ENCODE measurements around the gene ASTL. TPM values are rescaled to one million over a fixed set of nuclear protein-coding genes. Genes with fewer than 3 reads are reported as not detected.

Gene ASTL
- total RNA-seq: 1 to 10 TPM; 2.3 to 3.0 (median 2.8) TPM

DNA sequence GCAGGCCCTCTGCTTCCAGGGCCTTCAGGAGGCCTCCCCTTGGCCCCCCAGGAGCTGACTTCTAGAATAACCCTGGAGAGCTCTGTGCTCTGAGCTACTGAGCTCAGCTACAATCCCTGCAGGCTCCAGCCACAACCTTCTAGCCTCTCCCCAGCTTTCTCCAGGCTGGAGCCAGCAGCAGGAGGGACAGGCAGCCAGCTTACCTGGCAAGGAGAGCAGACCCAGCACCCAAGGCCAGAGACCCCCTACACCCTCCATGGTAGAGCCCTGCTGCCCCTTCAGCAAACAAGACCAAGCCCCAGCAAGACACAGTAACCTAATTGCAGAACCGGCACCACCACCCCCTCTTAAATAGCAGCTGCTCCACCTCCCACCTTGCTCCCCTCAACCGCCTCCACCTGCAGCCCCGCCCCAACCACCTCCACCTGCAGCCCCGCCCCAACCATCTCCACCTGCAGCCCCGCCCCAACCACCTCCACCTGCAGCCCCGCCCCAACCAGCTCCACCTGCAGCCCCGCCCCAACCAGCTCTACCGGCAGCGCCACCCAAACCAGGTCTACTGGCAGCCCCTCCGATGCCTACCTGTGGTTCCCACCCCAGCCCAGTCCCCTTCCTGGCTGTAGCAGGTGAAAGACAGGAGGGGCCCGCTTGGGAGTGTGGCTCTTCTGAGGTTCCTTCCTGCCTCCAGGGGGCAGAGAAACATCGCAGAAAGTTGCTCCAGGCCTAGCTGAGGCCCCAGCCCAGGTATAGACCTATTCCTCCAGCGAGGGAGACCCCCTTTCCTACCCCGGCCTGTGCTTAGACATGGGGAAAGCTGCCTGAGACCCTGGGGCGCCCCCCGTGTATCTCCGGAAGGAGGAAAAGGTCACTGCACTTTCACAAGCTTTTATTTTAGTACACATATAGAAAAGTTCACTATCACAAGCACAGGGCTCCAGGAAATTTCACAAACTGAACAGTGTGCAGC is at the start of gene ASTL:
Gene ASTL (minus strand): TSS at position 324 of the 967 bp plus-strand sequence. CDS start 66 bp downstream, at position 258.
- Mint-ChIP-seq H3K4me1 (ENCODE audit: low read depth) (peaks cover 20% of the 10 kb centered on the region), H3K4me3 (no peak within 1 kb of the TSS), H3K9me3 (no peaks in the 10 kb centered on the region), H3K27me3 (ENCODE audit: low read depth) (no peaks in the 10 kb centered on the region), H3K36me3 (ENCODE audit: insufficient read depth) (peaks cover 21% of the 10 kb centered on the region)
- peak; percentile 65 for DNase-seq
- peak; percentile 36 to 54 for ATAC-seq

DNA sequence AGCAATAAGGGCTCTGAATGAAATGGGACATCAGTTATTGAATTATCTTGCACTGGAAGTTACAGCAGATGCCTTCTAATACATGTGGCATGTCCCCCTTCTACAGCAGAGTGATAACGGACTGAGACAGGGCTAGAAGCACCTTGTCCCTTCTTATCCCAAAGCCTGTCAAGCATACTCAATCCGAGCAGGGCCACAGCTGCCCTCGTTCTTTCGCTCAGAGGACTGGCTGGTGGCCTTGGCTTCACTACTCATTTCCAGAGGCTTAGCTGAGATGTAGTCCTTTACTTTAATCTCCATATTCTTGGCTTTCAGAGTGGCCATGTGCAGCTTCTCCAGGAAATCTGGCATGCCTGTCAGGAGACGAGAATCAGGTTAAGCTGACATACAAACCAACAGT is 48.3 kb upstream of the ASTL start:
- Mint-ChIP-seq H3K4me1 (ENCODE audit: low read depth) (peaks cover 3% of the 10 kb centered on the region), H3K36me3 (ENCODE audit: insufficient read depth) (peaks cover 32% of the 10 kb centered on the region), H3K9me3 (no peaks in the 10 kb centered on the region), H3K27me3 (ENCODE audit: low read depth) (no peaks in the 10 kb centered on the region), H3K4me3 (no peak overlapping the region)
- ATAC-seq (no peak), DNase-seq (no peak)

DNA sequence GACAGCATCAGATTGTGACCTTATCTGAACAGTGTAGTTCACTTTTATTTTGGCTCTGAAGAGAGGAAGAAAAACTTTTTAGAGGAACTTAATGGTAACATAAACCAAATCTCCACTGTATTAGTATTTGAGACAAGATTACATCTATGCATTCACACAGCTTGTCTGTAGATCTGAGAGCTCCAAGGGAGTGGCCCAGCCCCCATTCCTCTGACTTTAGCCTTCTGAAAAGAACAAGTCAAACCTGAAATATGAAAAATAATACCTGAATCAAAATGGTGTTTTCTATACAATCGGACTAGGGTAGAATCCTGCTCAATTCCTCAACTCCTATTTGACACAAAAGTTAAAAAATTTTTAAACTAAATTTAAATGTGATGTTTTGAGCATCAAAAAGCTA is 47.2 kb upstream of the ASTL start:
- ATAC-seq (no peak), DNase-seq (no peak)
- Mint-ChIP-seq H3K9me3 (no peaks in the 10 kb centered on the region), H3K4me1 (ENCODE audit: low read depth) (peaks cover 9% of the 10 kb centered on the region), H3K4me3 (no peak overlapping the region), H3K27me3 (ENCODE audit: low read depth) (no peaks in the 10 kb centered on the region), H3K36me3 (ENCODE audit: insufficient read depth) (peaks cover 26% of the 10 kb centered on the region)

DNA sequence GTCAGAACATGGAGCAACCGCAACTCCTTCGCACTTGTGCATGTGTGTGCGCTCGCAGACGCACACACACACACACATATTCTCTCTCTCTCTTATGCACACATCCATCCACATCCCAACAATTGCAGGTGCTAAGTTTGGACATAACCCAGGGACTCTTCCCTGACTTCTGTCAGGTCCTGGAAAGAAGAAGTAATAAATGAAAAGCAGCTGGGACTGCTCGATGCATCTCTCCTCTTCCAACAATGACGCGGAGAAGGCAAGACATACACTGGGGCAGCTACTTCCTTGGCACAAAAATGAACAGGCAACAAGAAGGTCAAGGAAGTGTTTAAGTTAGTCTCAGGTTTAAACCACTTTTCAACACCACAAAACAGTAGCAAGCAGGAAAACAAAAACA is 46.7 kb upstream of the ASTL start:
- ATAC-seq (no peak), DNase-seq (no peak)
- H3K4me1 Mint-ChIP-seq (ENCODE audit: low read depth): peaks cover 11% of the 10 kb centered on the region
- H3K9me3 Mint-ChIP-seq: no peaks in the 10 kb centered on the region
- peaks cover 26% of the 10 kb centered on the region for H3K36me3 Mint-ChIP-seq (ENCODE audit: insufficient read depth)
- no peaks in the 10 kb centered on the region for H3K27me3 Mint-ChIP-seq (ENCODE audit: low read depth)
- no peak overlapping the region for H3K4me3 Mint-ChIP-seq

DNA sequence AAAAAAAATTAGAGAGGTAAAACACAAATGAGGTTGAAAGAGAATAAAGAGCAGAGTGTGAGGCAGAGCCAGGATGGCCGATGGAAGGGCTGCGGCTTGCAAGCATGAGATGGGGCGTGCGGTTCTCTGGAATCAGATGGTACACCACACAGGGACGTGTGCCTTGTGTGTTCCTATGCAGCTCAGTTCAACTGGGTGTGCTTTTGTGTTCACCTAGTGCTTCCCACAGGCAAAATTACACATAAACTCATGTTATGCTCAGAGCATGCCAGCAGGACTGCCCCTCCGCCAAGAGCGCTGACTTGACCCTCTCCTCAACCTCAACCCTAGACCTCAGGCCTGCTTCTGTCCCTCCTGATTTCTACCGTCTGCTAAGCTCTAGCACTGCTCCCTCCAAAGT is 45.9 kb upstream of the ASTL start:
- Mint-ChIP-seq H3K4me3 (no peak overlapping the region), H3K9me3 (no peaks in the 10 kb centered on the region), H3K4me1 (ENCODE audit: low read depth) (peaks cover 11% of the 10 kb centered on the region), H3K27me3 (ENCODE audit: low read depth) (no peaks in the 10 kb centered on the region), H3K36me3 (ENCODE audit: insufficient read depth) (peaks cover 25% of the 10 kb centered on the region)
- DNase-seq (no peak), ATAC-seq (no peak)

DNA sequence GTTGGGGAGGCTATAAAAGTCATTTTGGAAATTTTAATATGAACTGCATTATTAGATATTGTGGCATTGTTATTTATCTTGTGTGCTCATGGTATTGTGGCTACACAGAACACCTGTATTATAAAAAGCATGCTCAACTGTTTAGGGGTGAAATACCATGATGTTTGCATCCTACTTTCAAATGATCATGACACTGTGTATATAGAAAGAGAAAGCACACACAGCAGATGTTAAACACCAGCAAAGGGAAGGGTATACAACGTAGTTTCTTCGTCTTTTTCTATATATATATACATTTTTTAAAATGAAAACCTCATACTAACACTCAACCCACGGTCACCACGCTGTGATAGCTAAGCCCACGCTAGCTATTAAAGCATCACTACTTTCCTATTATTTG is 43.2 kb upstream of the ASTL start:
- Mint-ChIP-seq H3K4me1 (ENCODE audit: low read depth) (peaks cover 11% of the 10 kb centered on the region), H3K36me3 (ENCODE audit: insufficient read depth) (peaks cover 13% of the 10 kb centered on the region), H3K9me3 (no peaks in the 10 kb centered on the region), H3K4me3 (no peak overlapping the region), H3K27me3 (ENCODE audit: low read depth) (peaks cover under 1% of the 10 kb centered on the region)
- DNase-seq: no peak
- no peak for ATAC-seq

DNA sequence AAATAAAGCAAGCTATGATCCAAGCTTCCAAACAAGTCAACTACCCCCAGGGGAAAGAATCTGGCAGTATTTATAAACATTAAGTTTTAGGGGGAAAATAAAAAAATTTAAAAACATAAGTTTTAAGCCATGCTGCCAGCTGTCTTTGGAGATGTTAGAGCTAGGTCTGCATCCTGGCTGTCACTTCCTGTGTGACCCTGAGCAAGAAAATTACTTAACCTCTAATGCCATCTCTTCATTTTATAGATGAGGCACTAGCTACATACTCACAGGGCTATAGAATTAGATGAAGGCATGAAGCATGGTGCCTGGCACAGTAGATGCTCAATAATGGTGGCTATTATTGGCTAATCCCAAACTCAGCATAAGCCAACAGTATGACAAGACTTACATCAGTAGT is 42.2 kb upstream of the ASTL start:
- H3K27me3 Mint-ChIP-seq (ENCODE audit: low read depth): peaks cover 1% of the 10 kb centered on the region
- peaks cover 9% of the 10 kb centered on the region for H3K36me3 Mint-ChIP-seq (ENCODE audit: insufficient read depth)
- H3K9me3 Mint-ChIP-seq: no peaks in the 10 kb centered on the region
- DNase-seq (no peak), ATAC-seq (no peak)
- H3K4me3 Mint-ChIP-seq: no peak overlapping the region
- peaks cover 11% of the 10 kb centered on the region for H3K4me1 Mint-ChIP-seq (ENCODE audit: low read depth)

DNA sequence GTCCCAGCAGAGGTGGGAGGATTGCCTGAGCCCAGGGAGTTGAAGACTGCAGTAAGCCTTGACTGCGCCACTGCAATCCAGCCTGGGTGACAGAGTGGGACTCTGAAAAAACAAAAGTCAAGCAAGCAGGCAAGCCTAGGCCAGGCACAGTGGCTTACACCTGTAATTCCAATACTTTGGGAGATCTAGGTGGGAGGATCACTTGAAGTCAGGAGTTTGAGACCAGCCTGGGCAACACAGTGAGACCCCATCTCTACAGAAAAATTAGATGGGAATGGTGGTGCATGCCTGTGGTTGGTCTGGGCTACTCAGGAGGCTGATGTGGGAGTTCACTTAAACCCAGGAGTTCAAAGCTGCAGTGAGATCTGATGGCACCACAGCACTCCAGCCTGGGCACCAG is 41.7 kb upstream of the ASTL start:
- H3K36me3 Mint-ChIP-seq (ENCODE audit: insufficient read depth): peaks cover 4% of the 10 kb centered on the region
- peaks cover 11% of the 10 kb centered on the region for H3K4me1 Mint-ChIP-seq (ENCODE audit: low read depth)
- H3K9me3 Mint-ChIP-seq: no peaks in the 10 kb centered on the region
- no peak overlapping the region for H3K4me3 Mint-ChIP-seq
- ATAC-seq: no peak
- peaks cover 1% of the 10 kb centered on the region for H3K27me3 Mint-ChIP-seq (ENCODE audit: low read depth)
- no peak for DNase-seq

DNA sequence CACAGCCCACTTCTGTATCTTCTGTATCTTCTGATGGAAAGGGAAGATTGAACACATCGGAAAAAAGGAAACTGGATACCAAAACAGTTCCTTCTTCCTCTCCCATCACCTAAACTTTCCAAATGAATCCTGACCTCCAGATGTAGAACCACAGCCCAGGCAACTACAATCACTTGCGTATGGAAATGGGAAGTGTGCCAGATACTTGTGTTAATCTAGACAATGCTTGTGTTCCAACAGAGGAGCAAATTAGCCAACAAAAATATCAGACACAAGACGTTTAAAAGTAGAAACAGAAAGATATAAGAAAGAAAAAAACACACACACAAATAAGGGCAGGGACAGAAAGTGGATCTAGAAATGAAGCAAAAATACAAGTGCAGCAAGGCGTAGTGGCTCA is 38.4 kb upstream of the ASTL start:
- H3K27me3 Mint-ChIP-seq (ENCODE audit: low read depth): peaks cover 1% of the 10 kb centered on the region
- H3K9me3 Mint-ChIP-seq: no peaks in the 10 kb centered on the region
- H3K4me3 Mint-ChIP-seq: no peak overlapping the region
- H3K36me3 Mint-ChIP-seq (ENCODE audit: insufficient read depth): no peaks in the 10 kb centered on the region
- peaks cover 23% of the 10 kb centered on the region for H3K4me1 Mint-ChIP-seq (ENCODE audit: low read depth)
- ATAC-seq (no peak), DNase-seq (no peak)

DNA sequence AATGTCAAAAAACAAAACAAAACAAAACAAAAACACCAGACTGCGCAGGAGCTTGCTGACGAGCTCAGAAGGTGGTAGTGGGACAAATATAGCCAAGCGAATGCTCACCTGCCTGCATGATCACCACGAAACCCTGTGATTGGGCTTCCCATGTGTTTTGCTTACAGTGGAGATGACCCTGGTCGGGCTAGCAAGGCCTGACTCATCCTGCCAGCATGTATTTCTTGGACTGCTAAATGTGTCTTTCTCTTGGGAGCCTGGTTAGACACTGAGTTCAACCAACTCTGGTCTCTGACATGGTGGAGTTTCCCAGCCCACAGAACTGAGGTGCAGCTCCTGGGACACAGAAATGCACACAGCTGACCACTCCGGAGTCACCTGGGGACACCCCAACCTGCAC is 37.6 kb upstream of the ASTL start:
- no peaks in the 10 kb centered on the region for H3K36me3 Mint-ChIP-seq (ENCODE audit: insufficient read depth)
- H3K4me3 Mint-ChIP-seq: no peak overlapping the region
- H3K9me3 Mint-ChIP-seq: no peaks in the 10 kb centered on the region
- ATAC-seq (no peak), DNase-seq (no peak)
- peaks cover 21% of the 10 kb centered on the region for H3K4me1 Mint-ChIP-seq (ENCODE audit: low read depth)
- peaks cover 1% of the 10 kb centered on the region for H3K27me3 Mint-ChIP-seq (ENCODE audit: low read depth)

DNA sequence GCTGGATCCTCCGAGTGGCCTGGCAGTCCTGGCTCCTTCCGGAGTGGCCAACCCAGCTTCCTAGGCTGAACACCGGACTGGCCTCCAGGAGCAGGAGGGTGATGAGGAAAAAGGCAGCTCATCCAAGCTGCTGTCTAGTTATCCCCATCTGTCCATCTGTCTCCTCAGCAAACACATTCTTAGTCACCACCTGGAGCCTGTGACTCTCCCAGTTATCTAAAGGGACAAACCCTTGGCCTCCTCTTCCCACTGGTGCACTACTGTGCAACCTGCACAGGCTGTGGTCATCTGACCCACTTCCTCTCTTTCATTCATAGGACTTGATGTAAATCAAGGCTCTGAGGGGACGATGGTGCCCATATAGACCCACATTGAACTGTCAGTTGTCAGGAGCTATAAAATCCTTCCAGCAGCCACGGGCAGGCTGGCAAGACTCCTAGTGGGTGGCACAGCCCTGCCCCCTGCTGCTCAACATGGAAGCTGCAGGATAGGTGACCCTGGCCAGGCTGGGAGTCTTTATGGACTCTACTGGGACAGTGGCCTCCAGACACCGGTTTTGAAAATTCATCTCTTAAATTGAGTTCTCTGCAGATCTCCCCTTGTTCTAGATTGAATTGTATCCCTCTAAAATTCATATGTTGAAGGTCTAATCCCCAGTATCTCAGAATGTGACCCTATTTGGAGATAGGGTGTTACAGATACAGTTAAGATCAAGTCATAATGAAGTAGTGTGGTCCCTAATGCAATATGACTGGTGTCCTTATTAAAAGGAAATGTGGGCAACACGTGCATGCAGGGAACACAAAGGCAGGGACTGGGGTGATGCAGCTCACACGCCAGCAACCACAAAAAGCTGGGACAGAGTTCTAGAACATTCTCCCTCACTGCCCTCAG is 36.2 kb upstream of the ASTL start:
- H3K4me1 Mint-ChIP-seq (ENCODE audit: low read depth): peaks cover 14% of the 10 kb centered on the region
- no peaks in the 10 kb centered on the region for H3K9me3 Mint-ChIP-seq
- H3K27me3 Mint-ChIP-seq (ENCODE audit: low read depth): peaks cover 1% of the 10 kb centered on the region
- DNase-seq (peak; percentile 86), ATAC-seq (peak; percentile 96 to 98)
- peak overlapping the region; percentile 67 for H3K4me3 Mint-ChIP-seq
- H3K36me3 Mint-ChIP-seq (ENCODE audit: insufficient read depth): no peaks in the 10 kb centered on the region

DNA sequence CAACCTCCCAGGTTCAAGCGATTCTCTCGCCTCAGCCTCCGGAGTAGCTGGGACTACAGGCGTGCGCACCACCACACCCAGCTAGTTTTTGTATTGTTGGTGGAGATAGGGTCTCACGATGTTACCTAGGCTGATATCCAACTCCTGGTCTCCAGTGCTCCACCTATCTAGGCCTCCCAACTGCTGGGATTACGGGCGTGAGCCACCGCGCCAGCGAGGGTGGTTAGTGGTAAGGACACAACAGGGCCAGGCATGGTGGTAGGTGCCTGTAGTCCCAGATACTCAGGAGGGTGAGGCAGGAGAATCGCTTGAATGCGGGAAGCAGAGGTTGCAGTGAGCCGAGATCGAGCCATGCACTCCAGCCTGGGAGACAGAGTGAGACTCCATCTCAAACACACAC is 33.5 kb upstream of the ASTL start:
- no peak overlapping the region for H3K4me3 Mint-ChIP-seq
- no peak for DNase-seq

DNA sequence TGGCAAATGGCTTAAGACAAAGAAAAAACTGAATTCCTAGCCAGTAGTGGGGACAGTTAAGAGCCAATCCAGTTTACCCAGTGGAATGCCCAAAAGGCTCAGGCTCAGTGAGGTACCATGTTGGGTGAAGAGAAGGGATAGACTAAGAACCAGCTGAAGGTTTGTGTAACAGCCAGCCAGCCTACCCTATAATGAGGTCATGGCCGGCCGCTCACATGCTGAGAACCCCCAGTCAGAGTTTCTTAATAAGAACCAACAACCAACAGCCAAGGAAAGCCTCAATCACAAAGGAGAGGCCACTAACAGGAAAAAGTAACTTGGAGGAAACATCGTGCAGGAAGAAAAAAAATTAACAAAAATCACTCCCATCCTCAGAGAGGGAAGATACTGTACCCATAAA is 32.3 kb upstream of the ASTL start:
- Mint-ChIP-seq H3K4me3 (no peak overlapping the region), H3K36me3 (ENCODE audit: insufficient read depth) (no peaks in the 10 kb centered on the region), H3K27me3 (ENCODE audit: low read depth) (no peaks in the 10 kb centered on the region), H3K4me1 (ENCODE audit: low read depth) (peaks cover 39% of the 10 kb centered on the region), H3K9me3 (peaks cover 4% of the 10 kb centered on the region)
- no peak for DNase-seq
- no peak for ATAC-seq

More for the DNA sequence above, 33.5 kb upstream of the ASTL start:
- H3K27me3 Mint-ChIP-seq (ENCODE audit: low read depth): peaks cover 1% of the 10 kb centered on the region
- peaks cover 4% of the 10 kb centered on the region for H3K9me3 Mint-ChIP-seq
- no peaks in the 10 kb centered on the region for H3K36me3 Mint-ChIP-seq (ENCODE audit: insufficient read depth)
- peaks cover 35% of the 10 kb centered on the region for H3K4me1 Mint-ChIP-seq (ENCODE audit: low read depth)
- ATAC-seq: no peak

DNA sequence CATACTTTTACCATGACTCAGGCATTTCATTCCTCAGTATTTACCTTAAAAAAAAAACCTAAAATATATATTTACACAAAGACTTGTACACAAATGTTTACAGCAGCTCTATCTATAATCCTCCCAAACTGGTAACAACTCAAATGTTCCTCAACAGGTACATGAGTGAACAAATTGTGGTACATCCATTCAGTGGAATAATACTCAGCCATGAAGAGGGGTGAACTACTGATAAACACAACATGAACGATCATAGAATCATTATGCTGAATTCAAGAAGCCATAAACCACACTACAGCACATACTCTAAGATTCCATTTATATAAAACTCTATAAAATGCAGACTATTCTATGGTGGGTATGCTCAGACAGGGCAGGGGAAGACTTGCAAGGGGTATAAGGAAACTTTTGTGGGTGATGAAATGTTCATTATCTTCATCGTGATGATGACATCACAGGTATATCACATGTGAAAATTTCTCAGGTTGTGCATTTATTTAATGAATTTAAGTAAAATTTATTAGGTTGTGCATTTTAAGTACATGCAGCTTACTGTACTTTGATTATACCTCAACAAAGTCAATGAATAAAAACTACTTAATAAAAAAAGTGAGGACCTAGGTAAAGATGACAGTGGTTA is 31.7 kb upstream of the ASTL start:
- H3K4me1 Mint-ChIP-seq (ENCODE audit: low read depth): peaks cover 40% of the 10 kb centered on the region
- peaks cover 4% of the 10 kb centered on the region for H3K9me3 Mint-ChIP-seq
- DNase-seq (no peak), ATAC-seq (no peak)
- no peaks in the 10 kb centered on the region for H3K36me3 Mint-ChIP-seq (ENCODE audit: insufficient read depth)
- H3K27me3 Mint-ChIP-seq (ENCODE audit: low read depth): no peaks in the 10 kb centered on the region
- H3K4me3 Mint-ChIP-seq: no peak overlapping the region

All from activated T-cell treated with anti-CD3 and anti-CD28 coated beads, Interleukin-2, amount 50 U/mL, for 4 hours (primary cell).